HCT116 (cell line): Measurements from ENCODE around the gene DIDO1.

Experiments used
- CTCF ChIP-seq, 3 experiments: fragments of 200-600 bp in 1 of 3; sonication (generic) in 1 of 3; IDR thresholded peaks in 2 of 3; conservative IDR thresholded peaks in 1 of 3; 2 replicates each; pipeline ENCODE4 v1.5.1; 2012 to 2017; ENCODE audit warnings: low read depth in 2 of 3, low read length in 2 of 3, antibody characterized with exemption in 1 of 3, borderline replicate concordance in 1 of 3, control low read depth in 1 of 3, mild to moderate bottlenecking in 1 of 3, mixed read lengths in 1 of 3, mixed run types in 1 of 3, moderate library complexity in 1 of 3; ENCODE audit not compliant: insufficient read depth in 1 of 3
- POLR2A ChIP-seq: IDR thresholded peaks from 2 replicates; pipeline ENCODE4 v1.7.0; 2011; ENCODE audit warnings: borderline replicate concordance; ENCODE audit not compliant: insufficient read depth, insufficient read length; ENCODE audit errors: extremely low read depth
- POLR2AphosphoS5 ChIP-seq: IDR thresholded peaks from 2 replicates; pipeline ENCODE4 v1.6.1; 2011; ENCODE audit warnings: mild to moderate bottlenecking, low read depth, low read length, moderate library complexity
- SRF ChIP-seq: IDR thresholded peaks from 2 replicates; pipeline ENCODE4 v1.6.1; 2012; ENCODE audit warnings: low read depth
- TCF7L2 ChIP-seq: IDR thresholded peaks from 2 replicates; pipeline ENCODE4 v1.7.0; 2011; ENCODE audit warnings: borderline replicate concordance, inconsistent platforms; ENCODE audit not compliant: insufficient read depth, insufficient read length; ENCODE audit errors: extremely low read depth

- peak; percentile 68 to 84 (median 77) for TF ChIP-seq CTCF (IDR thresholded peaks at IDR 0.05 in 2 of 3, conservative IDR thresholded peaks at IDR 0.05 in 1 of 3; ENCODE audit: borderline replicate concordance in 1 of 3, insufficient read depth in 1 of 3, low read depth in 2 of 3, low read length in 2 of 3)
- peak; percentile 52; the same call in 1 of the 2 replicates for TF ChIP-seq POLR2AphosphoS5
- no peak for TF ChIP-seq POLR2A
- TF ChIP-seq SRF, result no peak
- no peak for TF ChIP-seq TCF7L2
These were observed 26.1 kb downstream of the DIDO1 start for GRCh38 chr20:62900052-62900691.
